Activated T-helper 2 cell treated with anti-CD3 and anti-CD28 coated beads, Interferon-gamma antibody, Interleukin-2, Interleukin-4, amounts not matched to agents 10 μg/mL and 5 μg/mL and 100 μg/mL, durations not matched to agents 14 hours and 24 hours and 36 hours (primary cell): ENCODE data around the gene TP53TG5. TPM values are rescaled to one million over a fixed set of nuclear protein-coding genes. Genes with fewer than 3 reads are reported as not detected.
"Not testable (repeated sequence)": the region's sequence is repeated elsewhere in the genome, so short reads cannot be mapped to it uniquely, and the experiment has no call there.

Experiments
- DNase-seq: peaks from one replicate; pipeline ENCODE4 v3.0.0; 2021; ENCODE audit warnings: low spot score
- H3K27ac Mint-ChIP-seq: one replicate; pipeline ENCODE4 v1.8.0; 2021; ENCODE audit warnings: mixed read lengths
- H3K27me3 Mint-ChIP-seq: one replicate; pipeline ENCODE4 v1.8.0; 2021; ENCODE audit warnings: low read depth, mixed read lengths
- H3K36me3 Mint-ChIP-seq: one replicate; pipeline ENCODE4 v1.8.0; 2021; ENCODE audit warnings: low read depth, mixed read lengths
- H3K4me1 Mint-ChIP-seq: one replicate; pipeline ENCODE4 v1.8.0; 2021; ENCODE audit warnings: low read depth, mixed read lengths
- H3K4me3 Mint-ChIP-seq: one replicate; pipeline ENCODE4 v1.8.0; 2021; ENCODE audit warnings: low read depth, mild to moderate bottlenecking, moderate library complexity, mixed read lengths
- H3K9me3 Mint-ChIP-seq: one replicate; pipeline ENCODE4 v1.8.0; 2021; ENCODE audit warnings: mixed read lengths
- intact Hi-C: fragments of 100-400 bp; cut with micrococcal nuclease; formaldehyde crosslinking; loops from one replicate; pipeline ENCODE4 v1.15.1; 2023
- total RNA-seq: library from RNA; stranded (reverse); gene quantifications from 2 replicates; pipeline ENCODE4 v1.2.3, GENCODE V29; 2022

TP53TG5 gene
- total RNA-seq, 1 donor from 2014 or later = not detected

DNA sequence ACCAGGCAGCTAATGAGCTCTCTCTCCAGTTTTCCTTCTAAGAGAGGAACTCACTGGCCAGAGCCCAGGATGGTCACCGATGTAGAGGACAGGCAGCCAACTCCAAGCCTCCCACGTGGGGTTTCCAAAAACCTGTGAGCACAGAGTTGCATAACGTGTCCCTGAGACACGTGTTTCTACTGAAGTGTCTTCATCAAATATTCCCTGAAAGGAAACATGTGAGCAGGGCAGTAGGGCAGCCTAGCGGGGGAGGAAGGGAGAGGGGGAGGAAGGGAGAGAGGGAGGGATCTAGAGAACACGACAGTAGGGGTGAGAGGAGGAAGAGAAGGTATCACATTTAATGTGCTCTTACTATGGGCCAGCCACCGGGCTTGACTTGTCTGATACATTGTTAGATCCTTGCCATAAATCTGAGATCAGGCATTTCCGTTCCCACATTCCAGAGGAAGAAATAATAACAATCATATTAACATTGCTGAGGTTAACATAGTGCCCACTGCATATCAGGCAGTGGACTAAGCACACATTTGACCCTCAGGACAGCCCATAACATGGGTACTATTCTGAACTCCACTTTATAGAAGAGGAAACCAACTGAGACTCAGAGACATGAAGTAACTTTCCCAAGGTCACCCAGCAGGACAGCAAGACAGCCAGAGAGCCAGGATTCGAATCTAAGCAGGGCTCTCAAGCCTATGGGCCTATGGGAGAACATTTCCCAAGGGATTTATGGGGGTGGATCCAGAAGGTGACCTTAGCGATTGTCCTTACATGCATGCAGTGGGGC lies 19.6 kb downstream of the TP53TG5 start:
- Mint-ChIP-seq H3K27ac (peak overlapping the region; percentile 15), H3K27me3 (no peaks in the 10 kb centered on the region), H3K9me3 (no peaks in the 10 kb centered on the region), H3K36me3 (no peaks in the 10 kb centered on the region), H3K4me3 (no peak overlapping the region), H3K4me1 (peaks cover 57% of the 10 kb centered on the region)
- intact Hi-C loops = loop anchor here (5.0 kb wide), 1 partner anchor 41 kb away; no protein-coding TSS in a partner anchor
- DNase-seq = no peak

- no peak for DNase-seq
- Mint-ChIP-seq H3K9me3 (no peaks in the 10 kb centered on the region), H3K4me1 (peaks cover 57% of the 10 kb centered on the region), H3K4me3 (peak overlapping the region; percentile 58), H3K27ac (peak overlapping the region; percentile 87), H3K27me3 (no peaks in the 10 kb centered on the region), H3K36me3 (no peaks in the 10 kb centered on the region)
- intact Hi-C loops = loop anchor here (2.0 to 5.0 kb wide), 2 partner anchors 38 to 385 kb away; no protein-coding TSS in a partner anchor
These were observed 22.7 kb downstream of the TP53TG5 start for GRCh38 chr20:45355209-45356084.

DNA sequence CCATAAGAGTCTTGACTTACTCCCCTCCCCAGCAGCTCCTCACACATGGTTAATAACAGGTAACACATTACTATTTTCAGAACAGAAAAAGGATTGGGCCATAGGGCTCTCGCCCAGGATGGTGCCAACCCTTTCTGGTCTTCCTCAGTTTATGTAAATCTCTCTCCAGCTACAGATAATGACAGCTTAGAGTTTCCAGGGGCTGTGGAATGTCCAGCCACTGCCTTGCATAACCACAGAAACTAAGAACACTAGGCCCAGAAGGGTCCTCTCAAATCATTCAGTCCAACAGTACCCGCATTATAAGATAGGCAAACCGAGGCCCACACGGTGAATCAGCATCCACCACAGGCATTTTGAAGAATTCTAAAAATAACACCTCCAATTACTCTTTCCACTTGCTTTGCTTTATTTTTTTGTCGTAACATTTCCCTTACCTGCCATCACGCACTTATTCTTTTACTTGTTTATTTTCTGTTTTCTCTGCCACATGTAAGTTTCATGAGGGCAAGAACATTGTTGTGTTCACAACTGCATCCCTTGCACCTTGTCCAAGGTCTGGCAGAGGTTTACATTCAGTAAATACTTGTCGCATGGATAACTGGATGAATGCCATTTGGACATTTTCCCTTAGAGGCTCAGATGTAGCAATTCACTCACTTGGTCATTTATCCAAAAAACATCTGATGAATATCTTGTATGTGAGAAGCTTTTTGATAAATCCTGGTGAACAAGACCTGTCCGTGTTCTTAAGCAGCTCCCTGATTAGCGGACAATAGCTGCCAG lies 23.5 kb downstream of the TP53TG5 start:
- intact Hi-C loops = loop anchor here (1.0 to 5.0 kb wide), 4 partner anchors 8 to 384 kb away; partner anchors contain the start of gene SYS1
- no peak for DNase-seq
- Mint-ChIP-seq H3K36me3 (no peaks in the 10 kb centered on the region), H3K9me3 (no peaks in the 10 kb centered on the region), H3K4me1 (peaks cover 65% of the 10 kb centered on the region), H3K27me3 (no peaks in the 10 kb centered on the region), H3K27ac (peak overlapping the region; percentile 87), H3K4me3 (peak overlapping the region; percentile 58)

- Mint-ChIP-seq H3K9me3 (no peaks in the 10 kb centered on the region), H3K4me3 (peak overlapping the region; percentile 54), H3K4me1 (peaks cover 61% of the 10 kb centered on the region), H3K27me3 (no peaks in the 10 kb centered on the region), H3K36me3 (no peaks in the 10 kb centered on the region), H3K27ac (peak overlapping the region; percentile 87)
- no peak for DNase-seq
- intact Hi-C loops = loop anchor here (1.0 to 2.0 kb wide), 3 partner anchors 7 to 383 kb away; partner anchors contain the start of gene SYS1
These were observed 24.4 kb downstream of the TP53TG5 start for GRCh38 chr20:45353746-45354145.

GRCh38 chr20:45352729-45353128 lies 25.4 kb downstream of the TP53TG5 start:
- H3K4me3 Mint-ChIP-seq = no peak overlapping the region
- H3K27ac Mint-ChIP-seq = no peak overlapping the region
- peaks cover 55% of the 10 kb centered on the region for H3K4me1 Mint-ChIP-seq
- intact Hi-C loops = no loop called here
- DNase-seq = no peak
- H3K9me3 Mint-ChIP-seq = no peaks in the 10 kb centered on the region
- H3K27me3 Mint-ChIP-seq = no peaks in the 10 kb centered on the region
- H3K36me3 Mint-ChIP-seq = peaks cover 1% of the 10 kb centered on the region

DNA sequence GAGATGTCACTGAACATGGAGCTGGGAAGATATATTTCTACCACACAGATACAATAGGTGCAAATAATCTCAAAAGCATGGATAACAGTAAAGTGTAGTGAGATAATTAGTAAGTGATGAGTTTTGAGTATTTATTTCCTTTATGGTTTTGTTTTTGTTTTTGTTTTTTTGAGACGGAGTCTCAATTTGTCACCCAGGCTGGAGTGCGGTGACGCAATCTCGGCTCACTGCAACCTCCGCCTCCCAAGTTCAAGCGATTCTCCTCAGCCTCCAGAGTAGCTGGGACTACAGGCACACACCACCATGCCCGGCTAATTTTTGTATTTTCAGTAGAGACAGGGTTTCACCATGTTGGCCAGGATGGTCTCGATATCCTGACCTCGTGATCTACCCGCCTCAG lies 27.3 kb downstream of the TP53TG5 start:
- Mint-ChIP-seq H3K36me3 (peaks cover 20% of the 10 kb centered on the region), H3K4me1 (peaks cover 59% of the 10 kb centered on the region)
- DNase-seq, H3K9me3 Mint-ChIP-seq, intact Hi-C loops, H3K4me3 Mint-ChIP-seq, H3K27me3 Mint-ChIP-seq, H3K27ac Mint-ChIP-seq: not testable (repeated sequence)

GRCh38 chr20:45350217-45350616 lies 27.9 kb downstream of the TP53TG5 start:
- peak overlapping the region; percentile 42 for H3K27ac Mint-ChIP-seq
- no peak overlapping the region for H3K4me3 Mint-ChIP-seq
- H3K27me3 Mint-ChIP-seq = no peaks in the 10 kb centered on the region
- peaks cover 24% of the 10 kb centered on the region for H3K36me3 Mint-ChIP-seq
- intact Hi-C loops = no loop called here
- H3K4me1 Mint-ChIP-seq = peaks cover 59% of the 10 kb centered on the region
- no peak for DNase-seq
- no peaks in the 10 kb centered on the region for H3K9me3 Mint-ChIP-seq

DNA sequence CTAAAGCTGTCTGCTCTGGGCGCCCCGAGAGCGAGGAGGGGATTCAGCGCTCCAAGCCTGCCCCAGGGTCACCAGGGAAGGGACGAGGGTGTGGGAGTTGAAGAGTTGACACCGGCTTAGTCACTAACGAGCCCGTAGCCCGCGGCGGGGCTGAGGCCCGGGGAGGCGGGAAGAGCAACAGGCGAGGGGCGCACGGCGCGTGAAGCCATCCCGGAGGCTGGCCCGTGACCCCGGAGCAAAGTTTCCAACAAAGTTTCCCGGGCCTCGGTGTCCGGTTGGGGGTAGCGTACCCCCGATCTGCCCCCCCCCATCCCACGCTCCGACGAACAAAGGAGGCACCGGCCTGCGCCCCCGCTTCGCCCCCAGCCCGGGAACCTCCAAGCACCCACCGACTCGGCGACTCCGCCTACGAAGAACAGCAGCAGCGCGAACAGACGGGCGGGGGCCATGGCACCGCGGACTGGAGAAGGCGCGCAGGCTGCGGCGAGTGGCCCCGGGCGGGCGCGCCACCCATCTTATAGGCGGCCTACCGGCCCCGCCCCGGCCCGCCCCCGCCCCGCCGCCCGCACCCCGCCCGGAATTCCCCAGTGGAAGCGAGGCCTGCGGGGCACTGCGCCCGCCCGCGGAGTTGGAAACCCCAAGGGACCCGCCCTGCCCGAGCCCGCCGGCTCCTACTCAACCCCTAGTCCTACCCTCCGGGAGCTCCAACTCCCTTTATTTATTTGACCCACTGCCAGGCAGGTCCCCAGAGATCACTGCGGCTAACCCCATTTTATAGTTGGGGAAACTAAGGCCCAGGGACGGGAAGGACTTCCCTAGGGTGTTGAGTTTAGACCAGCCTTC lies 30.0 kb downstream of the TP53TG5 start, which contains the start of gene SDC4:
TSS of gene SDC4 (minus strand) at position 489 of the 843 bp plus-strand sequence. CDS start at position 449, 40 bp downstream.
- intact Hi-C loops = loop anchor here (1.0 kb wide), 1 partner anchor 15 kb away; the partner anchor contains the start of gene SYS1
- DNase-seq = peak; percentile 61
- H3K27me3 Mint-ChIP-seq = no peaks in the 10 kb centered on the region

GRCh38 chr20:45347297-45347935 lies 30.7 kb downstream of the TP53TG5 start:
- H3K9me3 Mint-ChIP-seq = no peaks in the 10 kb centered on the region
- H3K27me3 Mint-ChIP-seq = no peaks in the 10 kb centered on the region
- H3K36me3 Mint-ChIP-seq = peaks cover 40% of the 10 kb centered on the region
- H3K4me1 Mint-ChIP-seq = peaks cover 59% of the 10 kb centered on the region
- H3K27ac Mint-ChIP-seq = peak overlapping the region; percentile 50
- DNase-seq = no peak
- intact Hi-C loops = no loop called here
- H3K4me3 Mint-ChIP-seq = peak overlapping the region; percentile 87

More for the DNA sequence above, 30.0 kb downstream of the TP53TG5 start, which contains the start of gene SDC4:
- H3K27ac Mint-ChIP-seq = peak within 1 kb of the TSS; percentile 68
- peaks cover 38% of the 10 kb centered on the region for H3K36me3 Mint-ChIP-seq
- peak within 1 kb of the TSS; percentile 87 for H3K4me3 Mint-ChIP-seq
- H3K9me3 Mint-ChIP-seq = no peaks in the 10 kb centered on the region
- peaks cover 55% of the 10 kb centered on the region for H3K4me1 Mint-ChIP-seq

DNA sequence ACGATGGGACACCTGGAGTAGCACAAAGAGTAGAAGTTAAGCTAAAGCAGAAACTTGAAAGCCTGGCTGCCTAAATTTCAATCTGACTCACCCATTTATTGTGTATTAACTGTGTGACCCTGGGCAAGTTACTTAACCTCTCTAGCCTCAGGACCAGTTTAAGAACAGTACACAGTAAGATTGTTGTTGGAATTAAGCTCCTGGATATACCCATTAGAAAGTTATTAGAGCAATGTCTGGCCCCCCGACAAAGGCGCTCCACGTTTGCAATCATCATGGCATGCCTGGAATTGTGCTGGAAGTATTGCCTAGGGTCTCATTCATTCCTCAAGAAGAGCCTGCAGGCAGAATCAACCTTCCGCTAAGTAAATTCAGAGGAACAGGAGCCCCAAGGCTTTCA lies 31.3 kb downstream of the TP53TG5 start:
- Mint-ChIP-seq H3K4me1 (peaks cover 60% of the 10 kb centered on the region), H3K4me3 (peak overlapping the region; percentile 87), H3K27ac (peak overlapping the region; percentile 50), H3K27me3 (no peaks in the 10 kb centered on the region), H3K36me3 (peaks cover 41% of the 10 kb centered on the region), H3K9me3 (no peaks in the 10 kb centered on the region)
- intact Hi-C loops = loop anchor here (1.0 kb wide), 1 partner anchor 7 kb away; no protein-coding TSS in a partner anchor
- no peak for DNase-seq

DNA sequence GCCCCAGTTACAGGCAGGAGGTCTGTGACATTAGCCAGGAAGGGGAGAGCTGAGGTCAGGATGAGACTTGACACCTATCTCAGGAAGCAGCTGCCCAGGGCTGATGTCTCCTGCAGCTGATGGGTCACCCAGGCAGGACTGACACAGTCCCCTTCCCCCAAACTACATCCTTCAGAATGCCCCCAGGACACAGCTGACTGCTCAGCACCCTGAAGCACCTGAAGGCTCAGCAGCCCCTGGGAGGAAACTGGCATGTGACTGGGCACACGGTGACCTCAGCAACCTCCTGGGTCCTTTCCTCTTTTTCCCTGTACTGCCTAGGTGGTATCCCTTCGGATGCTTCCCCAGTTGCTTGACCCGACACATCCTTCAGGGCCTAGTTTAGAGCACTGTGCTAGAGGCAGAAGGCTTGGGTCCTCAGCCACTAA lies 31.8 kb downstream of the TP53TG5 start:
- Mint-ChIP-seq H3K27ac (peak overlapping the region; percentile 50), H3K27me3 (no peaks in the 10 kb centered on the region), H3K4me1 (peaks cover 61% of the 10 kb centered on the region), H3K36me3 (peaks cover 45% of the 10 kb centered on the region), H3K9me3 (no peaks in the 10 kb centered on the region), H3K4me3 (peak overlapping the region; percentile 87)
- intact Hi-C loops = loop anchor here (1.0 kb wide), 1 partner anchor 8 kb away; no protein-coding TSS in a partner anchor
- no peak for DNase-seq
